Loucy (cell line): Measurements from ENCODE around the gene ATRNL1.
"Not testable (repeated sequence)": the region's sequence is repeated elsewhere in the genome, so short reads cannot be mapped to it uniquely, and the experiment has no call there.

ENCODE experiments used
- H2AFZ ChIP-seq: fragments of 200-600 bp; sonication (generic); 2 replicates; pipeline ENCODE4 v1.6.0; 2016; ENCODE audit warnings: antibody characterized with exemption, mild to moderate bottlenecking, low read length, moderate library complexity
- H3F3A ChIP-seq: fragments of 200-600 bp; 2 replicates; pipeline ENCODE4 v1.6.0; 2016; ENCODE audit warnings: antibody characterized with exemption, low read depth, mild to moderate bottlenecking
- H3K27me3 ChIP-seq: fragments of 200-600 bp; sonication (generic); 2 replicates; pipeline ENCODE4 v1.6.1; 2014; ENCODE audit warnings: low read length, mild to moderate bottlenecking; ENCODE audit not compliant: insufficient read depth, poor library complexity, severe bottlenecking
- H3K36me3 ChIP-seq: fragments of 200-600 bp; sonication (generic); 2 replicates; pipeline ENCODE4 v1.6.1; 2016; ENCODE audit warnings: low read length; ENCODE audit not compliant: insufficient read depth
- H3K4me1 ChIP-seq: fragments of 200-600 bp; sonication (generic); 2 replicates; pipeline ENCODE4 v1.5.1; 2014; ENCODE audit warnings: low read length, mild to moderate bottlenecking; ENCODE audit not compliant: insufficient read depth, poor library complexity, severe bottlenecking
- H3K4me2 ChIP-seq: fragments of 200-600 bp; sonication (generic); 2 replicates; pipeline ENCODE4 v1.6.0; 2014; ENCODE audit warnings: antibody characterized with exemption, low read length, low read depth, mild to moderate bottlenecking; ENCODE audit not compliant: poor library complexity, severe bottlenecking
- H3K4me3 ChIP-seq: fragments of 200-600 bp; sonication (generic); 2 replicates; pipeline ENCODE4 v1.5.1; 2014; ENCODE audit warnings: low read length, mild to moderate bottlenecking, mixed read lengths; ENCODE audit not compliant: poor library complexity, severe bottlenecking
- H3K79me2 ChIP-seq: fragments of 200-600 bp; sonication (generic); 2 replicates; pipeline ENCODE4 v1.6.1; 2014; ENCODE audit warnings: low read length; ENCODE audit not compliant: insufficient read depth
- H3K9ac ChIP-seq: fragments of 200-600 bp; sonication (generic); 2 replicates; pipeline ENCODE4 v1.6.0; 2014; ENCODE audit warnings: mild to moderate bottlenecking, low read depth, low read length, moderate library complexity; ENCODE audit not compliant: poor library complexity, severe bottlenecking
- H3K9me2 ChIP-seq: fragments of 200-600 bp; sonication (generic); replicated peaks from 2 replicates; pipeline ENCODE4 v1.6.1; 2016; ENCODE audit warnings: low read depth, low read length, mixed read lengths
- H3K9me3 ChIP-seq: fragments of 200-600 bp; sonication (generic); 2 replicates; pipeline ENCODE4 v1.6.1; 2014; ENCODE audit warnings: mild to moderate bottlenecking, antibody characterized with exemption, low read length, low read depth; ENCODE audit not compliant: insufficient read depth
- H4K20me1 ChIP-seq: fragments of 200-600 bp; sonication (generic); 2 replicates; pipeline ENCODE4 v1.6.0; 2014; ENCODE audit warnings: antibody characterized with exemption, low read length, mild to moderate bottlenecking; ENCODE audit not compliant: insufficient read depth, poor library complexity, severe bottlenecking
- EZH2phosphoT487 ChIP-seq: fragments of 200-600 bp; IDR thresholded peaks from 2 replicates; pipeline ENCODE4 v1.6.1; 2018; ENCODE audit warnings: antibody characterized with exemption, mild to moderate bottlenecking, moderate library complexity, borderline replicate concordance
- TF ChIP-seq, protein P1 (sequence below): fragments of 200-600 bp; sonication (generic); conservative IDR thresholded peaks from 2 replicates; pipeline ENCODE4 v1.5.1; 2014; ENCODE audit warnings: mild to moderate bottlenecking, antibody characterized with exemption, low read length

The ATRNL1 gene

DNA sequence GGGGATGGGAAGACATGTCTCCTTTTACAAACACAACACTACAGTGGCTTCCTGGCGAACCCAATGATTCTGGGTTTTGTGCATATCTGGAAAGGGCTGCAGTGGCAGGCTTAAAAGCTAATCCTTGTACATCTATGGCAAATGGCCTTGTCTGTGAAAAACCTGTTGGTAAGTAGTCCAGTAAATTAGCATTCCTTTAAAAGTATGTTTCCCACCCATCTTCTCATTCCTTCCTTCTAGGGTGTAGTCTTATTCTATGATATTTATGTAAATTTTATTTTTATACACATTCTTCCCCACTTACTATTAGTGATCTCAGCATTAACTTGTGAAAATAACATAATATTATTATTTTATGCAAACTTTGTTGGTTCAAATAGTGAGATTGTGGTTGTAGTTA, 206.9 kb downstream of the ATRNL1 start:
- no peaks in the 10 kb centered on the region for H3K4me1 ChIP-seq
- H3K4me3 ChIP-seq, result no peak overlapping the region
- H3F3A ChIP-seq, result no peaks in the 10 kb centered on the region
- H3K36me3 ChIP-seq, result peaks cover 10% of the 10 kb centered on the region; the same call in 1 of the 2 replicates
- no peak overlapping the region for H2AFZ ChIP-seq
- H3K27me3 ChIP-seq, result no peaks in the 10 kb centered on the region
- H3K9me3 ChIP-seq, result no peaks in the 10 kb centered on the region
- H3K4me2 ChIP-seq, result no peak overlapping the region
- no peak for TF ChIP-seq EZH2phosphoT487
- TF ChIP-seq, protein P1, sequence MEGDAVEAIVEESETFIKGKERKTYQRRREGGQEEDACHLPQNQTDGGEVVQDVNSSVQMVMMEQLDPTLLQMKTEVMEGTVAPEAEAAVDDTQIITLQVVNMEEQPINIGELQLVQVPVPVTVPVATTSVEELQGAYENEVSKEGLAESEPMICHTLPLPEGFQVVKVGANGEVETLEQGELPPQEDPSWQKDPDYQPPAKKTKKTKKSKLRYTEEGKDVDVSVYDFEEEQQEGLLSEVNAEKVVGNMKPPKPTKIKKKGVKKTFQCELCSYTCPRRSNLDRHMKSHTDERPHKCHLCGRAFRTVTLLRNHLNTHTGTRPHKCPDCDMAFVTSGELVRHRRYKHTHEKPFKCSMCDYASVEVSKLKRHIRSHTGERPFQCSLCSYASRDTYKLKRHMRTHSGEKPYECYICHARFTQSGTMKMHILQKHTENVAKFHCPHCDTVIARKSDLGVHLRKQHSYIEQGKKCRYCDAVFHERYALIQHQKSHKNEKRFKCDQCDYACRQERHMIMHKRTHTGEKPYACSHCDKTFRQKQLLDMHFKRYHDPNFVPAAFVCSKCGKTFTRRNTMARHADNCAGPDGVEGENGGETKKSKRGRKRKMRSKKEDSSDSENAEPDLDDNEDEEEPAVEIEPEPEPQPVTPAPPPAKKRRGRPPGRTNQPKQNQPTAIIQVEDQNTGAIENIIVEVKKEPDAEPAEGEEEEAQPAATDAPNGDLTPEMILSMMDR, result no peak
- no peak overlapping the region for H3K9ac ChIP-seq
- no peaks in the 10 kb centered on the region for H4K20me1 ChIP-seq
- H3K9me2 ChIP-seq, result no peaks in the 10 kb centered on the region
- no peaks in the 10 kb centered on the region for H3K79me2 ChIP-seq

DNA sequence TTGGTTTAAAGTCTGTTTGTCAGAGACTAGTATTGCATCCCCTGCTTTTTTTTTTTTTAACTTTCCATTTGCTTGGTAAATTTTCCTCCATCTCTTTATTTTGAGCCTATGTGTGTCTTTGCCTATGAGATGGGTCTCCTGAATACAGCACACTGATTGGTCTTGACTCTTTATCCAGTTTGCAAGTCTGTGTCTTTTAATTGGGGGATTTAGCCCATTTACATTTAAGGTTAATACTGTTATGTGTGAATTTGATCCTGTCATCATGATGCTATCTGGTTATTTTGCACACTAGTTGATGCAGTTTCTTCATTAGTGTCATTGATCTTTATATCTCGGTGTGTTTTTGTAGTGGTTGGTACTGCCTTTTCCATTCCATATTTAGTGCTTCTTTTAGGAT, 226.5 kb downstream of the ATRNL1 start:
- H3K4me3 ChIP-seq, H3K9me2 ChIP-seq, H3K4me2 ChIP-seq, H3K27me3 ChIP-seq, H3K36me3 ChIP-seq, H3K9me3 ChIP-seq, H4K20me1 ChIP-seq, H3F3A ChIP-seq, H2AFZ ChIP-seq, H3K79me2 ChIP-seq, H3K9ac ChIP-seq: not testable (repeated sequence)
- H3K4me1 ChIP-seq, result peaks cover 11% of the 10 kb centered on the region

DNA sequence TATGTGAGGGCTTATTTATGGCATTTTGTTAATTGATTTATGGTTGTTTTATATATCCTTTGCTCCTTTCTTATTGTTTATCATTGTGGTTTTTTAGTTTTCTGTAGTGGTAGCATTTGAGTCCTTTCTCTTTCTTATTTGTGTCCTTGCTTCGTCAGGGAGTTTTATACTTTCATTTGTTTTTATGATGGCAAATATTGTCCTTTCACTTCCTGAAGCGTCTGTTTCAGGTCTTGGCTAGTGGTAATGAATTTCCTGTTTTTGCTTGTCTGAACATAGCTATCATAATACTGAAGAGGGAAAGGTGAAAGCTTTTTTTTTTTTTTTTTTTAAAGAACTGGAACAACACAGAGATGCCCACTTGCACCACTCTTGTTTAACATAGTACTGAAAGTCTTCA, 228.2 kb downstream of the ATRNL1 start:
- H3K79me2 ChIP-seq, result no peaks in the 10 kb centered on the region
- no peak overlapping the region for H3K9ac ChIP-seq
- peak overlapping the region; percentile 34 for H3K4me3 ChIP-seq
- no peaks in the 10 kb centered on the region for H3F3A ChIP-seq
- no peaks in the 10 kb centered on the region for H3K9me3 ChIP-seq
- no peak overlapping the region for H2AFZ ChIP-seq
- no peaks in the 10 kb centered on the region for H3K27me3 ChIP-seq
- TF ChIP-seq, protein P1, result no peak
- no peak for TF ChIP-seq EZH2phosphoT487
- peaks cover 11% of the 10 kb centered on the region for H3K4me1 ChIP-seq
- peaks cover 7% of the 10 kb centered on the region; the same call in 1 of the 2 replicates for H3K36me3 ChIP-seq
- peak overlapping the region; percentile 52 for H3K4me2 ChIP-seq
- no peaks in the 10 kb centered on the region for H3K9me2 ChIP-seq
- no peaks in the 10 kb centered on the region for H4K20me1 ChIP-seq

DNA sequence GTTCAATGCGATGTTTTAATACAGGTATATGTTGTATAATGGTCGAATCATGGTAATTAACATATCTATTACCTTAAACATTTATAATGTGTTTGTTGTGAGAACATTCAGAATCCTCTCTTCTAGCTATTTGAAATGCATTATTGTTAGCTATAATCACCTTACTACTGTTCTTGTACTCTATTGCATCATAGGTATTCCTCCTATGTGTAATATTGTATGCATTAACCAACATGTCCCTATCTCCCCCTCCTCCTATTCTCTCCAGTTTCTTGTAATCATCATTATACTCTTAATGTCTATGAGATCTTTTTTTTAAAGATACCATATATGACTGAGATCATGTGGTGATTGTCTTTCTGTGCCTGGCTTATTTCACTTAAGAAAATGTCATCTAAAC, 235.2 kb downstream of the ATRNL1 start:
- no peaks in the 10 kb centered on the region for H3K4me1 ChIP-seq
- H3F3A ChIP-seq, result no peaks in the 10 kb centered on the region
- no peaks in the 10 kb centered on the region for H3K79me2 ChIP-seq
- no peak overlapping the region for H3K4me2 ChIP-seq
- H3K4me3 ChIP-seq, result no peak overlapping the region
- H3K36me3 ChIP-seq, result 0 out of 2 replicates have a peak, but pooled peaks cover 7% of the 10 kb centered on the region
- no peak overlapping the region for H3K9ac ChIP-seq
- H2AFZ ChIP-seq, result no peak overlapping the region
- TF ChIP-seq EZH2phosphoT487, result no peak
- TF ChIP-seq, protein P1, result no peak
- no peaks in the 10 kb centered on the region for H3K27me3 ChIP-seq
- H4K20me1 ChIP-seq, result no peaks in the 10 kb centered on the region
- no peaks in the 10 kb centered on the region for H3K9me2 ChIP-seq
- H3K9me3 ChIP-seq, result no peaks in the 10 kb centered on the region
